Neural progenitor cell (in vitro differentiated cells): ENCODE data around the gene KIF26B. TPM values are rescaled to one million over a fixed set of nuclear protein-coding genes. Genes with fewer than 3 reads are reported as not detected.
"Not testable (repeated sequence)": the region's sequence is repeated elsewhere in the genome, so short reads cannot be mapped to it uniquely, and the experiment has no call there.

ENCODE experiments used
- DNase-seq: peaks from one replicate; pipeline ENCODE4 v3.0.0-alpha.2; 2016; ENCODE audit warnings: low spot score
- H2AFZ ChIP-seq: fragments of 200-600 bp; sonication (generic); replicated peaks from 2 replicates; pipeline ENCODE4 v1.6.1; 2016; ENCODE audit warnings: antibody characterized with exemption
- H3F3A ChIP-seq: fragments of 200-600 bp; sonication (generic); 2 replicates; pipeline ENCODE4 v1.6.1; 2016; ENCODE audit warnings: antibody characterized with exemption, low read depth
- H3K27ac ChIP-seq: fragments of 200-600 bp; sonication (generic); 2 replicates; pipeline ENCODE4 v1.5.1; 2016; ENCODE audit warnings: mild to moderate bottlenecking
- H3K27me3 ChIP-seq: fragments of 200-600 bp; sonication (generic); 2 replicates; pipeline ENCODE4 v1.6.1; 2016; ENCODE audit warnings: mild to moderate bottlenecking, moderate library complexity
- H3K36me3 ChIP-seq: fragments of 200-600 bp; sonication (generic); 2 replicates; pipeline ENCODE4 v1.5.1; 2016
- H3K4me1 ChIP-seq: fragments of 200-600 bp; sonication (generic); 2 replicates; pipeline ENCODE4 v1.6.1; 2016; ENCODE audit warnings: mixed run types
- H3K4me2 ChIP-seq: fragments of 200-600 bp; sonication (generic); 2 replicates; pipeline ENCODE4 v1.6.1; 2016
- H3K4me3 ChIP-seq: fragments of 200-600 bp; sonication (generic); 2 replicates; pipeline ENCODE4 v1.5.1; 2016
- H3K79me2 ChIP-seq: fragments of 200-600 bp; sonication (generic); 2 replicates; pipeline ENCODE4 v1.6.1; 2016; ENCODE audit warnings: low read depth
- H3K9ac ChIP-seq: fragments of 200-600 bp; sonication (generic); 2 replicates; pipeline ENCODE4 v1.6.1; 2016
- H3K9me3 ChIP-seq: fragments of 200-600 bp; sonication (generic); 2 replicates; pipeline ENCODE4 v1.5.1; 2016; ENCODE audit warnings: low read depth
- H4K20me1 ChIP-seq: fragments of 200-600 bp; sonication (generic); 2 replicates; pipeline ENCODE4 v1.6.1; 2016; ENCODE audit warnings: low read depth
- H3K27ac Mint-ChIP-seq: 3 replicates; pipeline ENCODE4 v1.8.0; 2021; ENCODE audit warnings: mixed read lengths
- H3K27me3 Mint-ChIP-seq: 2 replicates; pipeline ENCODE4 v1.8.0; 2022; ENCODE audit warnings: low read depth, mild to moderate bottlenecking, inconsistent platforms, moderate library complexity, mixed read lengths; ENCODE audit not compliant: insufficient read depth
- H3K36me3 Mint-ChIP-seq: 3 replicates; pipeline ENCODE4 v1.8.0; 2021; ENCODE audit warnings: mixed read lengths
- H3K4me1 Mint-ChIP-seq: 3 replicates; pipeline ENCODE4 v1.8.0; 2021; ENCODE audit warnings: mixed read lengths
- H3K4me3 Mint-ChIP-seq: 3 replicates; pipeline ENCODE4 v1.8.0; 2021; ENCODE audit warnings: mild to moderate bottlenecking, moderate library complexity, mixed read lengths
- H3K9me3 Mint-ChIP-seq: 3 replicates; pipeline ENCODE4 v1.8.0; 2020; ENCODE audit warnings: mixed read lengths
- CTCF ChIP-seq: fragments of 200-600 bp; sonication (generic); IDR thresholded peaks from 2 replicates; pipeline ENCODE4 v1.5.1; 2017; ENCODE audit warnings: antibody characterized with exemption, mild to moderate bottlenecking
- EZH2 ChIP-seq: fragments of 200-600 bp; sonication (generic); IDR thresholded peaks from 2 replicates; pipeline ENCODE4 v1.6.1; 2017; ENCODE audit warnings: antibody characterized with exemption, mild to moderate bottlenecking, moderate library complexity
- EZH2phosphoT487 ChIP-seq: fragments of 200-600 bp; sonication (generic); IDR thresholded peaks from 2 replicates; pipeline ENCODE4 v1.6.1; 2017; ENCODE audit warnings: antibody characterized with exemption
- total RNA-seq: library from RNA; depleted of rRNA; stranded (reverse); fragments of >200 nt; gene quantifications from 2 replicates; pipeline ENCODE4 v1.2.3, GENCODE V29; 2015; ENCODE audit warnings: low replicate concordance

The KIF26B gene
- total RNA-seq, 1 donor from 2014 or later = 0.47 TPM

GRCh38 chr1:245397771-245398170 lies 243.0 kb downstream of the KIF26B start:
- Histone ChIP-seq H3K79me2 (no peaks in the 10 kb centered on the region), H3K36me3 (no peaks in the 10 kb centered on the region), H3K27me3 (no peaks in the 10 kb centered on the region), H3K4me3 (no peak overlapping the region), H3K4me2 (no peak overlapping the region), H4K20me1 (no peaks in the 10 kb centered on the region), H2AFZ (no peak overlapping the region), H3K9me3 (no peaks in the 10 kb centered on the region), H3K27ac (no peak overlapping the region), H3K4me1 (no peaks in the 10 kb centered on the region), H3F3A (no peaks in the 10 kb centered on the region), H3K9ac (no peak overlapping the region)
- DNase-seq = no peak
- Mint-ChIP-seq H3K4me3 (no peak overlapping the region), H3K9me3 (no peaks in the 10 kb centered on the region), H3K4me1 (peaks cover 12% of the 10 kb centered on the region), H3K36me3 (no peaks in the 10 kb centered on the region), H3K27me3 (no peaks in the 10 kb centered on the region), H3K27ac (no peak overlapping the region)
- TF ChIP-seq CTCF = no peak
- no peak for TF ChIP-seq EZH2phosphoT487
- no peak for TF ChIP-seq EZH2

GRCh38 chr1:245398180-245398579 lies 243.4 kb downstream of the KIF26B start:
- H3K4me1 ChIP-seq = no peaks in the 10 kb centered on the region
- H3K27me3 Mint-ChIP-seq = no peaks in the 10 kb centered on the region
- H3F3A ChIP-seq = no peaks in the 10 kb centered on the region
- no peaks in the 10 kb centered on the region for H3K36me3 Mint-ChIP-seq
- H3K4me1 Mint-ChIP-seq = peaks cover 12% of the 10 kb centered on the region
- H4K20me1 ChIP-seq = no peaks in the 10 kb centered on the region
- DNase-seq = no peak
- no peak overlapping the region for H3K27ac Mint-ChIP-seq
- no peak overlapping the region for H3K9ac ChIP-seq
- no peak overlapping the region for H3K4me3 ChIP-seq
- no peaks in the 10 kb centered on the region for H3K9me3 ChIP-seq
- no peak overlapping the region for H3K4me2 ChIP-seq
- TF ChIP-seq CTCF = no peak
- TF ChIP-seq EZH2 = no peak
- no peak for TF ChIP-seq EZH2phosphoT487
- H2AFZ ChIP-seq = no peak overlapping the region
- no peak overlapping the region for H3K27ac ChIP-seq
- H3K9me3 Mint-ChIP-seq = no peaks in the 10 kb centered on the region
- no peaks in the 10 kb centered on the region for H3K79me2 ChIP-seq
- H3K36me3 ChIP-seq = no peaks in the 10 kb centered on the region
- no peak overlapping the region for H3K4me3 Mint-ChIP-seq
- no peaks in the 10 kb centered on the region for H3K27me3 ChIP-seq

- no peak overlapping the region for H3K27ac Mint-ChIP-seq
- Histone ChIP-seq H3K36me3 (no peaks in the 10 kb centered on the region), H4K20me1 (no peaks in the 10 kb centered on the region), H3K4me1 (peaks cover 22% of the 10 kb centered on the region), H3K27me3 (no peaks in the 10 kb centered on the region), H2AFZ (peak overlapping the region; percentile 87), H3K4me2 (no peak overlapping the region), H3F3A (no peaks in the 10 kb centered on the region), H3K9ac (no peak overlapping the region), H3K9me3 (no peaks in the 10 kb centered on the region), H3K27ac (no peak overlapping the region), H3K4me3 (no peak overlapping the region), H3K79me2 (no peaks in the 10 kb centered on the region)
- TF ChIP-seq CTCF (no peak), EZH2 (no peak), EZH2phosphoT487 (no peak)
- no peaks in the 10 kb centered on the region for H3K36me3 Mint-ChIP-seq
- no peaks in the 10 kb centered on the region for H3K9me3 Mint-ChIP-seq
- H3K27me3 Mint-ChIP-seq = no peaks in the 10 kb centered on the region
- DNase-seq = no peak
- H3K4me1 Mint-ChIP-seq = peaks cover 19% of the 10 kb centered on the region
- H3K4me3 Mint-ChIP-seq = no peak overlapping the region
These were observed 247.2 kb downstream of the KIF26B start for GRCh38 chr1:245401881-245402587.

- not testable (repeated sequence) for H2AFZ ChIP-seq, DNase-seq, H3K27ac Mint-ChIP-seq, H3K36me3 ChIP-seq, H3K36me3 Mint-ChIP-seq, H4K20me1 ChIP-seq, H3K9me3 ChIP-seq, H3K79me2 ChIP-seq, H3K27me3 Mint-ChIP-seq, H3K4me3 Mint-ChIP-seq, H3K27ac ChIP-seq, H3K9me3 Mint-ChIP-seq, H3K4me2 ChIP-seq, H3K4me3 ChIP-seq, H3K9ac ChIP-seq, H3K27me3 ChIP-seq, H3F3A ChIP-seq
- peaks cover 22% of the 10 kb centered on the region for H3K4me1 ChIP-seq
- peaks cover 19% of the 10 kb centered on the region for H3K4me1 Mint-ChIP-seq
These were observed 248.2 kb downstream of the KIF26B start for GRCh38 chr1:245402998-245403397.
